Liver (tissue), 9 donors: ENCODE measurements around the gene NOX3. TPM values are rescaled to one million over a fixed set of nuclear protein-coding genes. Genes with fewer than 3 reads are reported as not detected.

ENCODE experiments used
- DNase-seq: peaks from one replicate; pipeline ENCODE4 v3.0.0-alpha.2; 2017; ENCODE audit warnings: low spot score
- H3K27ac ChIP-seq, 2 donors: one replicate each; pipeline ENCODE4 v1.7.0; 2013; ENCODE audit warnings: inconsistent platforms in 2 of 2, low read length in 2 of 2, control low read depth in 1 of 2, low read depth in 1 of 2, mild to moderate bottlenecking in 1 of 2
- H3K27me3 ChIP-seq, 4 donors: one replicate each; pipeline versions ENCODE4 v1.6.1 to v1.7.0; 2013; ENCODE audit warnings: low read length in 3 of 4, inconsistent platforms in 1 of 4, mild to moderate bottlenecking in 1 of 4, moderate library complexity in 1 of 4; ENCODE audit not compliant: control insufficient read depth in 4 of 4, insufficient read depth in 4 of 4
- H3K36me3 ChIP-seq, 4 donors: one replicate each; pipeline versions ENCODE4 v1.6.1 to v1.7.0; 2013; ENCODE audit warnings: low read length in 3 of 4, mild to moderate bottlenecking in 3 of 4, low read depth in 1 of 4, moderate library complexity in 1 of 4; ENCODE audit not compliant: control insufficient read depth in 4 of 4, insufficient read depth in 3 of 4
- H3K4me1 ChIP-seq, 4 donors: one replicate each; pipeline versions ENCODE4 v1.6.1 to v1.7.0; 2013; ENCODE audit warnings: low read length in 3 of 4, mild to moderate bottlenecking in 3 of 4, moderate library complexity in 1 of 4; ENCODE audit not compliant: control insufficient read depth in 4 of 4, insufficient read depth in 4 of 4
- H3K4me3 ChIP-seq, 3 donors: one replicate each; pipeline versions ENCODE4 v1.6.1 to v1.7.0; 2013; ENCODE audit warnings: low read length in 3 of 3, control low read depth in 1 of 3, low read depth in 1 of 3, mild to moderate bottlenecking in 1 of 3
- H3K9ac ChIP-seq, 2 donors: one replicate each; pipeline ENCODE4 v1.7.0; 2013; ENCODE audit warnings: low read length in 2 of 2, mild to moderate bottlenecking in 2 of 2, moderate library complexity in 2 of 2, control low read depth in 1 of 2, low read depth in 1 of 2
- H3K9me3 ChIP-seq, 4 donors: one replicate each; pipeline versions ENCODE4 v1.6.1 to v1.7.0; 2013; ENCODE audit warnings: low read length in 3 of 4; ENCODE audit not compliant: control insufficient read depth in 4 of 4
- EGR1 ChIP-seq, 2 donors: IDR thresholded peaks; 2 replicates each; pipeline ENCODE4 v1.6.1; 2016 to 2018; ENCODE audit warnings: antibody characterized with exemption in 2 of 2, low read depth in 2 of 2
- FOXA1 ChIP-seq: IDR thresholded peaks from 2 replicates; pipeline ENCODE4 v1.6.1; 2016; ENCODE audit warnings: antibody characterized with exemption
- FOXA2 ChIP-seq: IDR thresholded peaks from 2 replicates; pipeline ENCODE4 v1.6.1; 2016; ENCODE audit warnings: antibody characterized with exemption
- GABPA ChIP-seq, 2 donors: IDR thresholded peaks in 1 of 2; conservative IDR thresholded peaks in 1 of 2; 2 replicates each; pipeline ENCODE4 v1.6.1; 2016; ENCODE audit warnings: antibody characterized with exemption in 2 of 2, mild to moderate bottlenecking in 1 of 2, moderate library complexity in 1 of 2
- HNF4A ChIP-seq, 2 donors: conservative IDR thresholded peaks; 2 replicates each; pipeline ENCODE4 v1.6.1; 2016; ENCODE audit warnings: antibody characterized with exemption in 2 of 2, mild to moderate bottlenecking in 2 of 2
- HNF4G ChIP-seq: IDR thresholded peaks from 2 replicates; pipeline ENCODE4 v1.6.1; 2016; ENCODE audit warnings: antibody characterized with exemption
- JUND ChIP-seq, 2 donors: IDR thresholded peaks; 2 replicates each; pipeline ENCODE4 v1.6.1; 2016; ENCODE audit warnings: antibody characterized with exemption in 2 of 2
- NR2F2 ChIP-seq: IDR thresholded peaks from 2 replicates; pipeline ENCODE4 v1.6.1; 2016; ENCODE audit warnings: antibody characterized with exemption
- RAD21 ChIP-seq, 2 donors: IDR thresholded peaks; 2 replicates each; pipeline ENCODE4 v1.6.1; 2016; ENCODE audit warnings: antibody characterized with exemption in 2 of 2, mild to moderate bottlenecking in 2 of 2
- RXRA ChIP-seq, 2 donors: IDR thresholded peaks; 2 replicates each; pipeline ENCODE4 v1.6.1; 2017 to 2018; ENCODE audit warnings: antibody characterized with exemption in 2 of 2, mild to moderate bottlenecking in 1 of 2
- SP1 ChIP-seq: IDR thresholded peaks from 2 replicates; pipeline ENCODE4 v1.6.1; 2018; ENCODE audit warnings: antibody characterized with exemption, mild to moderate bottlenecking
- TAF1 ChIP-seq: conservative IDR thresholded peaks from 2 replicates; pipeline ENCODE4 v1.6.1; 2016; ENCODE audit warnings: antibody characterized with exemption, mild to moderate bottlenecking
- WGBS: extraction: QIAGEN DNeasy Blood & Tissue Kit; methylation state at CpG from one replicate; pipeline ENCODE4 v1.1.7; 2013; 5-methylcytosine and 5-hydroxymethylcytosine counted together
- polyA plus RNA-seq, 2 donors: library from polyadenylated mRNA; stranded (reverse) in 1 of 2; unstranded in 1 of 2; fragments of 200-250 nt in 1 of 2; fragments of >200 nt in 1 of 2; fragmentation: Nextera tagmentation in 1 of 2; extraction: Ambion mirVana in 1 of 2; gene quantifications; one replicate each; pipeline versions ENCODE4 v1.2.1 to v1.2.3, GENCODE V29; 2013 to 2015
- total RNA-seq, 2 donors: library from RNA; depleted of rRNA; stranded (reverse); fragments of >200 nt; gene quantifications; one replicate each; pipeline ENCODE4 v1.2.3, GENCODE V29; 2014
- TF ChIP-seq, protein P1 (sequence below): IDR thresholded peaks from 2 replicates; pipeline ENCODE4 v1.6.1; 2016; ENCODE audit warnings: antibody characterized with exemption
- TF ChIP-seq, protein P2 (sequence below): IDR thresholded peaks from 2 replicates; pipeline ENCODE4 v1.6.1; 2016; ENCODE audit warnings: antibody characterized with exemption
- TF ChIP-seq, protein P3 (sequence below): fragments of 150-350 bp; IDR thresholded peaks from 2 replicates; pipeline ENCODE4 v1.5.1; 2017; ENCODE audit warnings: improper control_type of control experiment, low read depth, low read length; ENCODE audit not compliant: missing input control
- donor health status: healthy.
- donor health status: healthy.
- donor health status: healthy.
- donor health status: healthy.
- donor health status: healthy.

Gene NOX3, protein sequence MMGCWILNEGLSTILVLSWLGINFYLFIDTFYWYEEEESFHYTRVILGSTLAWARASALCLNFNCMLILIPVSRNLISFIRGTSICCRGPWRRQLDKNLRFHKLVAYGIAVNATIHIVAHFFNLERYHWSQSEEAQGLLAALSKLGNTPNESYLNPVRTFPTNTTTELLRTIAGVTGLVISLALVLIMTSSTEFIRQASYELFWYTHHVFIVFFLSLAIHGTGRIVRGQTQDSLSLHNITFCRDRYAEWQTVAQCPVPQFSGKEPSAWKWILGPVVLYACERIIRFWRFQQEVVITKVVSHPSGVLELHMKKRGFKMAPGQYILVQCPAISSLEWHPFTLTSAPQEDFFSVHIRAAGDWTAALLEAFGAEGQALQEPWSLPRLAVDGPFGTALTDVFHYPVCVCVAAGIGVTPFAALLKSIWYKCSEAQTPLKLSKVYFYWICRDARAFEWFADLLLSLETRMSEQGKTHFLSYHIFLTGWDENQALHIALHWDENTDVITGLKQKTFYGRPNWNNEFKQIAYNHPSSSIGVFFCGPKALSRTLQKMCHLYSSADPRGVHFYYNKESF
- not detected for total RNA-seq
- polyA plus RNA-seq: not detected

GRCh38 chr6:155455766-155456165 lies at the start of gene NOX3:
NOX3 (minus strand) TSS chr6:155455839; CDS start chr6:155455800, 39 bp downstream.
- Histone ChIP-seq H3K4me1 (no peaks in the 10 kb centered on the region), H3K9me3 (no peaks in the 10 kb centered on the region), H3K27me3 (no peaks in the 10 kb centered on the region), H3K9ac (no peak within 1 kb of the TSS), H3K36me3 (no peaks in the 10 kb centered on the region), H3K27ac (no peak within 1 kb of the TSS), H3K4me3 (no peak within 1 kb of the TSS)
- TF ChIP-seq JUND (IDR thresholded peaks at IDR 0.05) (no peak), RAD21 (IDR thresholded peaks at IDR 0.05) (no peak), FOXA2 (no peak), NR2F2 (no peak), SP1 (no peak), EGR1 (IDR thresholded peaks at IDR 0.05; ENCODE audit: low read depth in 2 of 2) (no peak), HNF4G (no peak)
- TF ChIP-seq, protein P1, sequence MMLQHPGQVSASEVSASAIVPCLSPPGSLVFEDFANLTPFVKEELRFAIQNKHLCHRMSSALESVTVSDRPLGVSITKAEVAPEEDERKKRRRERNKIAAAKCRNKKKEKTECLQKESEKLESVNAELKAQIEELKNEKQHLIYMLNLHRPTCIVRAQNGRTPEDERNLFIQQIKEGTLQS: no peak
- WGBS: 62% methylated on average over 5 of the region's 5 CpGs
- no peak for DNase-seq

DNA sequence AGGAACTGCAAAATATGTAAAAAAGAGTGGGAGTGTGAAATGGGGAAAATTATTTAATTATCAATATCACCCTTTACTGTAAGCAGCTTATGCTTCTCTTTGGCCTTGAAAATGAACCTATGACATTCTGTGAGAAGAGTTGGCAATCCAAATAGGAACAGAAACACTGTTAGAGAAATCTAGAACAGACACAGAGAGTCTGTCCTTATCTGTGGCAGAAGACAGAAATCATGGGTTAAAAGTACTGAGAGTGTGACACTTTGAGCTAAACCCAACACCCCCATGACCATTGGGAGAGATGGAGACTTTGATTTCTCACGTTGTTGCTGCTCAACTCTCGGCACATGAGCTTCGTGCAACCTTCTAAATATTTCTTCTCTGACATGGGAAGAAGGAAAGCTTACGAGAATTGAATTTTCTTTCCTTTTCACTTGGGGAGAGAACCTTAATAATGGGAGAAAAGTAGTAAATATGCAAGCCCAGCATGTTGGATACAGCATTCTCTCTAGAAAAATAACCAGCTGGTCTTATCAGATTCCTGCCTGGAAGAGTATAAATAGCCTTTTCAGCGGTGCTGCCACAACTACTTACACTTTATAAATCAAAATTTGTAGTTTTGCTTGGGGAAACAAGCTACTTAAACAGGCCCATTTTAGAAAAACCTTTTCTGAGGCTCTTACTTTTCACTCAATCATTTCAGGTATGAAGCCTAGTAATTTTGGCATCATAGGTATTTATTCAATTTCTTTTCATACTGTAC lies 49.4 kb upstream of the NOX3 start:
- WGBS: 61% methylated on average over 5 of the region's 5 CpGs
- H3K4me3 ChIP-seq: no peak overlapping the region
- DNase-seq: no peak
- H3K9ac ChIP-seq: no peak overlapping the region
- H3K9me3 ChIP-seq: no peaks in the 10 kb centered on the region
- no peaks in the 10 kb centered on the region for H3K27me3 ChIP-seq
- no peaks in the 10 kb centered on the region for H3K4me1 ChIP-seq
- H3K36me3 ChIP-seq: no peaks in the 10 kb centered on the region
- TF ChIP-seq FOXA1: no peak
- TF ChIP-seq, protein P1: no peak
- TF ChIP-seq HNF4G: no peak
- no peak for TF ChIP-seq FOXA2
- no peak for TF ChIP-seq GABPA (IDR thresholded peaks at IDR 0.05 in 1 of 2, conservative IDR thresholded peaks at IDR 0.05 in 1 of 2)
- no peak for TF ChIP-seq RXRA (IDR thresholded peaks at IDR 0.05)
- TF ChIP-seq EGR1 (IDR thresholded peaks at IDR 0.05; ENCODE audit: low read depth in 2 of 2): no peak
- TF ChIP-seq TAF1: no peak
- TF ChIP-seq, protein P2, sequence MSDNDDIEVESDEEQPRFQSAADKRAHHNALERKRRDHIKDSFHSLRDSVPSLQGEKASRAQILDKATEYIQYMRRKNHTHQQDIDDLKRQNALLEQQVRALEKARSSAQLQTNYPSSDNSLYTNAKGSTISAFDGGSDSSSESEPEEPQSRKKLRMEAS: no peak
- TF ChIP-seq, protein P3, sequence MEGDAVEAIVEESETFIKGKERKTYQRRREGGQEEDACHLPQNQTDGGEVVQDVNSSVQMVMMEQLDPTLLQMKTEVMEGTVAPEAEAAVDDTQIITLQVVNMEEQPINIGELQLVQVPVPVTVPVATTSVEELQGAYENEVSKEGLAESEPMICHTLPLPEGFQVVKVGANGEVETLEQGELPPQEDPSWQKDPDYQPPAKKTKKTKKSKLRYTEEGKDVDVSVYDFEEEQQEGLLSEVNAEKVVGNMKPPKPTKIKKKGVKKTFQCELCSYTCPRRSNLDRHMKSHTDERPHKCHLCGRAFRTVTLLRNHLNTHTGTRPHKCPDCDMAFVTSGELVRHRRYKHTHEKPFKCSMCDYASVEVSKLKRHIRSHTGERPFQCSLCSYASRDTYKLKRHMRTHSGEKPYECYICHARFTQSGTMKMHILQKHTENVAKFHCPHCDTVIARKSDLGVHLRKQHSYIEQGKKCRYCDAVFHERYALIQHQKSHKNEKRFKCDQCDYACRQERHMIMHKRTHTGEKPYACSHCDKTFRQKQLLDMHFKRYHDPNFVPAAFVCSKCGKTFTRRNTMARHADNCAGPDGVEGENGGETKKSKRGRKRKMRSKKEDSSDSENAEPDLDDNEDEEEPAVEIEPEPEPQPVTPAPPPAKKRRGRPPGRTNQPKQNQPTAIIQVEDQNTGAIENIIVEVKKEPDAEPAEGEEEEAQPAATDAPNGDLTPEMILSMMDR: no peak
- TF ChIP-seq NR2F2: no peak
- TF ChIP-seq HNF4A (conservative IDR thresholded peaks at IDR 0.05): no peak
- H3K27ac ChIP-seq: no peak overlapping the region
